Fibroblast of the aortic adventitia (primary cell): ENCODE data around the gene COL16A1. TPM values are rescaled to one million over a fixed set of nuclear protein-coding genes. Genes with fewer than 3 reads are reported as not detected.
A peak's percentile ranks its signal among the peaks of the same experiment; 100 is the strongest.
"Not testable (repeated sequence)": the region's sequence is repeated elsewhere in the genome, so short reads cannot be mapped to it uniquely, and the experiment has no call there.

ENCODE experiments used
- DNase-seq: peaks from one replicate; pipeline ENCODE4 v3.0.0-alpha.2; 2010; ENCODE audit warnings: low read depth
- H3K4me3 ChIP-seq: 2 replicates; pipeline ENCODE4 v1.5.1; 2011; ENCODE audit warnings: low read depth, mild to moderate bottlenecking, control low read depth, low read length, moderate library complexity
- CTCF ChIP-seq: IDR thresholded peaks from 2 replicates; pipeline ENCODE4 v1.5.1; 2011; ENCODE audit warnings: mild to moderate bottlenecking, low read length, control low read depth, inconsistent platforms; ENCODE audit not compliant: insufficient read depth
- total RNA-seq: library from RNA; depleted of rRNA; stranded (reverse); fragments of >200 nt; gene quantifications from 2 replicates; pipeline ENCODE4 v1.2.3, GENCODE V29; 2012; ENCODE audit warnings: low replicate concordance

COL16A1 gene
- total RNA-seq, 1 donor = 133 TPM

DNA sequence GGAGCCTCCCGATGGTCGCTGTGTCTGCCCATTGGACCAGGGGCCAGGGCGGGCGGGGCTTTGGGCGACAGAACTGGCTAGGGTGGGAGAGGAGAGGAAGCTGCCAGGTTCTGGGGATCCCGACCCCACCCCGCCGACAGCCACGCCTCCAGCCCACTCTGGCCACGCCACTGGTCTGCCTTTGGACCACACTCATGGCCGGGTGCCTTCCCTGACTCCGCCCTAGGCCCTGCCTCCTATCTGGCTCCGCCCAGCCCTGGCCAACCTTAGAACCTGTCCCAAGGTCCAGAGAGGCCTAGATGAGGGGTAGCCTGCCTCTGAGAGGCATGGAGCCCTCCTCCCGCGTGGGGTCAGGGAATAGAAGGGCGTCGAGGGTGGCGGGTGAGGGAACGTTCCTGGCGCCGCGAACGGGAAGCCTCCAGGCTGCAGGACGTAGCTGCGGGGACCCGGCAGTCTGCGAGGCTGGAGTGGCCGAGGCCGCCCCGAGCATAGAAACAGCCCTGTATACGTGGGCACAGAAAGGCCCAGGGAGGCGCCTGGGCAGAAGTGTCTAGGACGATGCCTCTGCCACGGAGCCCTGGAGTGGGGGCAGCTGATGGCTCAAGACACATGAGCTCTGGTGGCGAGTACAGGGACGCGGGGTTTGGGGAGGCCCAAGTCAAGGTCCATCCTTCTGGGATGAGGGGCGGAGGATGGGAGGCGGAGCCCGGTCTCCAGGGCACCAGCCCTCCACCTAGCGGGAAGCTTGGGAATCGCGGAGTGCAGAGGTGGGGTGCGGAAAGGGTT, 11.5 kb upstream of the COL16A1 start:
- TF ChIP-seq CTCF = peak; percentile 99
- DNase-seq = peak; percentile 93

DNA sequence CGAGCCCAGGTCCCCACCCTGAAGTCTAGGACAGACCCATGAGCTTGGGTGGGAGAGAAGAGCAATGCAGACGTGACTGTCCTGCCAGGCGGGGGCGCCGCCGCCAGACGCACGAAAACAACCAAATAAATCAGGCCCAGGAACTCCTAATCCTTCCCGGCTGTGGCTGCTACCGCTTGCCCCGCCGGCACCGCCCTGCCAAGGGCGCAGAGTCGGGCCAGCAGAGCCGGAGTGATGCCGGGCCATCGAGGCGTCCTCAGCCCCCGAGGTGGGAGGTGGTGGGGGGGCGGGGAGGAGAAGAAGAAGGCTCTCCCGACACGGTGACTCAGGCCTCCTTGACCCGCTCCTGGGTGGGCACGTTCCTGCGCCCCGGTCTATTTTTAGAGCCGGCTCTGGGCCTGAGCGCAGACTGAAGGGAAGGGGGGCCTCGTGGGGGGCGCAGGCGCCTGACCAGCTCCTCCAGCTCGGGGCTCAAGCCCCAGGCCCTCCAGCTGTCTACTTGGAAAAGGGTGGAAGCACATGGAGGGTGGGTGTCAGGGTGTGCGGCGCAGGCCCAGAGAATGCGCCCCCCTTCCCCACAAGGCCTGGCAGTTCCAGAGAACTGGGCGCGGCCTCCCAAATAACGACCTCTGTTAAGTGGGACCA, 10.7 kb upstream of the COL16A1 start:
- DNase-seq = peak; percentile 84
- peak overlapping the region; percentile 39 for H3K4me3 ChIP-seq
- TF ChIP-seq CTCF = peak; percentile 54

More for the DNA sequence above, 11.5 kb upstream of the COL16A1 start:
- peak overlapping the region; percentile 57 for H3K4me3 ChIP-seq

- DNase-seq = peak; percentile 98
- H3K4me3 ChIP-seq = no peak overlapping the region
- TF ChIP-seq CTCF = no peak
Observed at GRCh38 chr1:31712630-31713029, 8.8 kb upstream of the COL16A1 start.

- DNase-seq = peak; percentile 81
- TF ChIP-seq CTCF = no peak
- H3K4me3 ChIP-seq = no peak overlapping the region
Observed at GRCh38 chr1:31712068-31712467, 8.3 kb upstream of the COL16A1 start.

- H3K4me3 ChIP-seq = no peak overlapping the region
- no peak for DNase-seq
- no peak for TF ChIP-seq CTCF
Observed at GRCh38 chr1:31708324-31708723, 4.5 kb upstream of the COL16A1 start.

DNA sequence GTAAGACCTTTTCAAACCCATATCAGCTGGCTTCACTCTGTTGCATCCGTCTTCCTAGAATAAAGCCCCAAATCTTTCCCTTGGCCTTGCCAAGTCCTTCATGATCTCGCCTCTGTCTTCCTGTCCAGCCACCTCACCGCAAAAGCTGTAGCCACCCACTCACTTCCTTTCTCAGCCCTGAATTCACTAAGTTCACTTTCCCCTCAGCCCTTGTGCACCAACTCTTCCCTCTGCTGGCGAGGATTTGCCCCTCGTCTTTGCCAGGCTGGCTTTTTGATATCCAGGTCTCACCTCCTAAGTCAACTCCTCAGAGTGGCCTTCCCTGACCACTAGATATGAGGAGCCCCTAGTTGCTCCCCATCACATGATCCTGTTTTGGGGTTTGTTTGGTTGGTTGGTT, 3.9 kb upstream of the COL16A1 start:
- peak; percentile 82 for DNase-seq

DNA sequence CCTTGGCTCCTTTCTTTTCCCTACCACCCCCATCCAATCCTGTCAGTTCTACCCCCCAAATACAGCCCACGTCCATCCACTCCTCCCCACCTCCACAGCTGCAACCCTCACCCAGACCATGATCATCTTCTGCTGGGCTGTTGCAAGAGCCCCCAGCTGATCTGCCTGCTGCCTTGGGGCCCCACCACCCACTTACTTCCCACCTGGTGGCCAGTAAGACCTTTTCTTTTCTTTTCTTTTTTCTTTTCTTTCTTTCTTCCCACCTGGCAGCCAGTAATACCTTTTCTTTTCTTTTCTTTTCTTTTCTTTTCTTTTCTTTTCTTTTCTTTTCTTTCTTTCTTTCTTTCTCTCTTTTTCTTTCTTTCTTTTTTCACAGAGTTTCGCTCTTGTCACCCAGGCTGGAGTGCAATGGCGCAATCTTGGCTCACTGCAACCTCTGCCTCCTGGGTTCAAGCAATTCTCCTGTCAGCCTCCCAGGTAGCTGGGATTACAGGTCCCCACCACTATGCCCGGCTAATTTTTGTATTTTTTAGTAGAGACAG, 3.3 kb upstream of the COL16A1 start:
- not testable (repeated sequence) for DNase-seq, H3K4me3 ChIP-seq

More for the DNA sequence above, 3.9 kb upstream of the COL16A1 start:
- TF ChIP-seq CTCF = peak; percentile 47
- H3K4me3 ChIP-seq = no peak overlapping the region
